ENCODE data around the gene GC. TPM values are rescaled to one million over a fixed set of nuclear protein-coding genes. Genes with fewer than 3 reads are reported as not detected.

The GC gene
- total RNA-seq, 2 donors from 2014 or later = 0.69 TPM; not detected in 1

DNA sequence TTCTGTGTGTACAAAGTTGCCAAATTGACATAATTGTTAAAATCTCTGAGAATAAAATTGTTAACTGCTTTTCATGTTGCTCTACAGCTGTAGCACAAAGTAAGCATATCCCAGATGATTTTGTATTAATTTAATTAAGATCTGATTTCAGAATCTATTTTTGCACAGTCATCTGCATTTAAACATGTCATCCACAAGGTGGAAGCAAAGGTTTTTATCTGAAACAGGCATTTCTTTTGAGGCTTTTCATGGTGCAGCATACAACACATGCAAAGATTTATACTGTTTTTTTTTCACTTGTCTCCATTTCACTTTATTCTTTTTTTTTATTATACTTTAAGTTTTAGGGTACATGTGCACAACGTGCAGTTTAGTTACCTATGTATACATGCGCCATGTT, 51.2 kb downstream of the GC start:
- no peaks in the 10 kb centered on the region for H3K27me3 ChIP-seq (ENCODE audit: control insufficient read depth, insufficient read depth, low read length, poor library complexity, severe bottlenecking)
- H3K36me3 ChIP-seq (ENCODE audit: control insufficient read depth, insufficient read depth, low read length) = no peaks in the 10 kb centered on the region
- 90 to 100% methylated on average over 1 to 2 of the region's 2 CpGs for WGBS, 2 experiments (ENCODE audit: insufficient coverage in 1 of 2, insufficient read length in 1 of 2)
- TF ChIP-seq, protein P1, sequence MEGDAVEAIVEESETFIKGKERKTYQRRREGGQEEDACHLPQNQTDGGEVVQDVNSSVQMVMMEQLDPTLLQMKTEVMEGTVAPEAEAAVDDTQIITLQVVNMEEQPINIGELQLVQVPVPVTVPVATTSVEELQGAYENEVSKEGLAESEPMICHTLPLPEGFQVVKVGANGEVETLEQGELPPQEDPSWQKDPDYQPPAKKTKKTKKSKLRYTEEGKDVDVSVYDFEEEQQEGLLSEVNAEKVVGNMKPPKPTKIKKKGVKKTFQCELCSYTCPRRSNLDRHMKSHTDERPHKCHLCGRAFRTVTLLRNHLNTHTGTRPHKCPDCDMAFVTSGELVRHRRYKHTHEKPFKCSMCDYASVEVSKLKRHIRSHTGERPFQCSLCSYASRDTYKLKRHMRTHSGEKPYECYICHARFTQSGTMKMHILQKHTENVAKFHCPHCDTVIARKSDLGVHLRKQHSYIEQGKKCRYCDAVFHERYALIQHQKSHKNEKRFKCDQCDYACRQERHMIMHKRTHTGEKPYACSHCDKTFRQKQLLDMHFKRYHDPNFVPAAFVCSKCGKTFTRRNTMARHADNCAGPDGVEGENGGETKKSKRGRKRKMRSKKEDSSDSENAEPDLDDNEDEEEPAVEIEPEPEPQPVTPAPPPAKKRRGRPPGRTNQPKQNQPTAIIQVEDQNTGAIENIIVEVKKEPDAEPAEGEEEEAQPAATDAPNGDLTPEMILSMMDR (conservative IDR thresholded peaks at IDR 0.05) = peak; percentile 78
- H3K27ac ChIP-seq (ENCODE audit: low read depth, low read length) = no peak overlapping the region
- no peak overlapping the region for H3K4me3 ChIP-seq (ENCODE audit: low read length)
- peaks cover 22% of the 10 kb centered on the region for H3K9me3 ChIP-seq (ENCODE audit: control insufficient read depth, low read length)
- Mint-ChIP-seq H3K27ac (no peak overlapping the region), H3K9me3 (peaks cover 15% of the 10 kb centered on the region), H3K36me3 (ENCODE audit: low read depth) (peaks cover 14% of the 10 kb centered on the region), H3K4me1 (peaks cover 3% of the 10 kb centered on the region), H3K27me3 (ENCODE audit: insufficient read depth) (no peaks in the 10 kb centered on the region), H3K4me3 (no peak overlapping the region)
- no peak for DNase-seq
- H3K9ac ChIP-seq (ENCODE audit: extremely low read depth, low read length, poor library complexity, severe bottlenecking) = no peak overlapping the region
- H3K4me1 ChIP-seq (ENCODE audit: control insufficient read depth, insufficient read depth, low read length) = no peaks in the 10 kb centered on the region

DNA sequence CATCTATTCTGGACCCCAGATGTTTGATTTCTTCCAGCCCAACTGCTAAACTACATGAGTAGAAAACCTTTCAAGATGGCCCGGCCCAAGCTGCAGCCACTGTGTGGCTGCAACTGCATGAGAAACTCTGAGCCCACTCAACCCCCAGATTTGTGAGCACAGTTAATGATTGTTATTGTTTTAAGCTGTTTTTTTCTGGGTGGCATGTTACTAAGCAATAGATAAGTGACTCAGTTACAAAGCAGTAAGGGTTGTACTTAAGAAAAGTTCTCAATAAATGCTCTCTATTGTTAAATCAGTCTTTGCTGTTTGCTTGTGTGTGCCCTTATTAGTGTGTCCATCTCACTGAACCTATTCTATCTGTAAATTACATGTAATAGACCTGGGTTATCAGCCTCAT, 51.8 kb downstream of the GC start:
- Histone ChIP-seq H3K9me3 (ENCODE audit: control insufficient read depth, low read length) (peaks cover 16% of the 10 kb centered on the region), H3K27ac (ENCODE audit: low read depth, low read length) (no peak overlapping the region), H3K4me3 (ENCODE audit: low read length) (no peak overlapping the region), H3K4me1 (ENCODE audit: control insufficient read depth, insufficient read depth, low read length) (no peaks in the 10 kb centered on the region), H3K9ac (ENCODE audit: extremely low read depth, low read length, poor library complexity, severe bottlenecking) (no peak overlapping the region), H3K27me3 (ENCODE audit: control insufficient read depth, insufficient read depth, low read length, poor library complexity, severe bottlenecking) (no peaks in the 10 kb centered on the region), H3K36me3 (ENCODE audit: control insufficient read depth, insufficient read depth, low read length) (no peaks in the 10 kb centered on the region)
- H3K36me3 Mint-ChIP-seq (ENCODE audit: low read depth) = peaks cover 10% of the 10 kb centered on the region
- H3K4me1 Mint-ChIP-seq = peaks cover 3% of the 10 kb centered on the region
- peaks cover 9% of the 10 kb centered on the region for H3K9me3 Mint-ChIP-seq
- WGBS, 2 experiments (ENCODE audit: insufficient coverage in 1 of 2, insufficient read length in 1 of 2) = 88 to 100% methylated on average over 1 of the region's 1 CpG
- no peak for DNase-seq
- no peak overlapping the region for H3K27ac Mint-ChIP-seq
- no peaks in the 10 kb centered on the region for H3K27me3 Mint-ChIP-seq (ENCODE audit: insufficient read depth)
- TF ChIP-seq, protein P1 (conservative IDR thresholded peaks at IDR 0.05) = no peak
- no peak overlapping the region for H3K4me3 Mint-ChIP-seq

DNA sequence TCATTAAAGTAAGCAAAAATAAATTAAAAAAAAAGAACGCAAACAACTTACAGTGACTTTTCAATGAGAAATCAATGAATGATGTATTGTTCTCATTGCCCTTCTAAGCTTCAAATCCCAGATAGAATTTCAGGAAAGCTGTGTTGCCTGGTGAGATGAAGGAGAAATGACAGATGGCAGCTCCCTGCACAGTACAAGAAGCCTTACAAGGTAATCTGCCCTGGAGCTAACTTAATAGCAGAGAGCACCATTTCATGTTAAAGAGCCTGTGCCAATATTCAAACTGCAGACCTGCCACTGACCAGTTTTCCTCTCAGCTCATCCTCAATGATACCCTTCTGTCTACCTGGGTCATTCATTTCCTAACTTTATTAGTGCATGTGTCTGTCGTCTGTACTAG, 54.0 kb downstream of the GC start:
- WGBS, 2 experiments (ENCODE audit: insufficient coverage in 1 of 2, insufficient read length in 1 of 2) = 94% methylated on average over 2 of the region's 2 CpGs; no CpG with 5 or more reads in 1 of the 2 experiments
- no peak for DNase-seq

More for the DNA sequence above, 54.0 kb downstream of the GC start:
- H3K36me3 ChIP-seq (ENCODE audit: control insufficient read depth, insufficient read depth, low read length) = no peaks in the 10 kb centered on the region
- TF ChIP-seq, protein P1 (conservative IDR thresholded peaks at IDR 0.05) = no peak
- H3K27ac ChIP-seq (ENCODE audit: low read depth, low read length) = no peak overlapping the region
- Mint-ChIP-seq H3K4me1 (peaks cover 3% of the 10 kb centered on the region), H3K27ac (no peak overlapping the region), H3K36me3 (ENCODE audit: low read depth) (peaks cover 5% of the 10 kb centered on the region), H3K27me3 (ENCODE audit: insufficient read depth) (no peaks in the 10 kb centered on the region), H3K9me3 (peaks cover 6% of the 10 kb centered on the region), H3K4me3 (no peak overlapping the region)
- no peak overlapping the region for H3K4me3 ChIP-seq (ENCODE audit: low read length)
- no peak overlapping the region for H3K9ac ChIP-seq (ENCODE audit: extremely low read depth, low read length, poor library complexity, severe bottlenecking)
- no peaks in the 10 kb centered on the region for H3K4me1 ChIP-seq (ENCODE audit: control insufficient read depth, insufficient read depth, low read length)
- no peaks in the 10 kb centered on the region for H3K9me3 ChIP-seq (ENCODE audit: control insufficient read depth, low read length)
- no peaks in the 10 kb centered on the region for H3K27me3 ChIP-seq (ENCODE audit: control insufficient read depth, insufficient read depth, low read length, poor library complexity, severe bottlenecking)
